Measurements from ENCODE around the gene CHRNA4.

GRCh38 chr20:63371291-63371865 lies 10.2 kb upstream of the CHRNA4 start:
- TF ChIP-seq, protein P1, sequence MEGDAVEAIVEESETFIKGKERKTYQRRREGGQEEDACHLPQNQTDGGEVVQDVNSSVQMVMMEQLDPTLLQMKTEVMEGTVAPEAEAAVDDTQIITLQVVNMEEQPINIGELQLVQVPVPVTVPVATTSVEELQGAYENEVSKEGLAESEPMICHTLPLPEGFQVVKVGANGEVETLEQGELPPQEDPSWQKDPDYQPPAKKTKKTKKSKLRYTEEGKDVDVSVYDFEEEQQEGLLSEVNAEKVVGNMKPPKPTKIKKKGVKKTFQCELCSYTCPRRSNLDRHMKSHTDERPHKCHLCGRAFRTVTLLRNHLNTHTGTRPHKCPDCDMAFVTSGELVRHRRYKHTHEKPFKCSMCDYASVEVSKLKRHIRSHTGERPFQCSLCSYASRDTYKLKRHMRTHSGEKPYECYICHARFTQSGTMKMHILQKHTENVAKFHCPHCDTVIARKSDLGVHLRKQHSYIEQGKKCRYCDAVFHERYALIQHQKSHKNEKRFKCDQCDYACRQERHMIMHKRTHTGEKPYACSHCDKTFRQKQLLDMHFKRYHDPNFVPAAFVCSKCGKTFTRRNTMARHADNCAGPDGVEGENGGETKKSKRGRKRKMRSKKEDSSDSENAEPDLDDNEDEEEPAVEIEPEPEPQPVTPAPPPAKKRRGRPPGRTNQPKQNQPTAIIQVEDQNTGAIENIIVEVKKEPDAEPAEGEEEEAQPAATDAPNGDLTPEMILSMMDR (optimal IDR thresholded peaks at IDR 0.05 in 1 of 3, IDR thresholded peaks at IDR 0.05 in 1 of 3, conservative IDR thresholded peaks at IDR 0.05 in 1 of 3; ENCODE audit: extremely low read depth in 1 of 3, insufficient read depth in 2 of 3, low read length in 3 of 3), result no peak
- TF ChIP-seq EZH2 (IDR thresholded peaks at IDR 0.05; ENCODE audit: low read length), result no peak
